Measurements from ENCODE around the gene TSPAN6.

DNA sequence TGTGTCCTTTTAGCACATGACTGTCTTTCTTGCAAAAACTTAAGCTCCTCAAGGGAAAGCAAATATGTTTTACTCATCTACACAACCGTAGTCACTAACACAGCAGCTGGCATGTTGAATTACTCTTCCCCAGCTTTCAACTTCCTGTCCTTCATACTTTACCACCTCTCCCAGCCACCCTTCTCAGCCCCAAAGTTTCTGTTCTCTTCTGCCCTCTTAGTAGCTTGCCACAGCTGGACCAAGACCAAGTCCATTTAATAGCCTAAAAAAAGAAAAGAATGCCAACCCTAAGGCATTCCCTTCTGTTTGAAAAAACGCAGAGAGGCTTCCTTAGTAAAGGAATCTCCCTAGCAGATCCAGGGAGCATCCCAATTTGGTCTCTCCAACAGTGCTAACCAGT is 44.1 kb upstream of the TSPAN6 start:
- no peak for TF ChIP-seq TAF1 (conservative IDR thresholded peaks at IDR 0.05)
- TF ChIP-seq, protein P1, sequence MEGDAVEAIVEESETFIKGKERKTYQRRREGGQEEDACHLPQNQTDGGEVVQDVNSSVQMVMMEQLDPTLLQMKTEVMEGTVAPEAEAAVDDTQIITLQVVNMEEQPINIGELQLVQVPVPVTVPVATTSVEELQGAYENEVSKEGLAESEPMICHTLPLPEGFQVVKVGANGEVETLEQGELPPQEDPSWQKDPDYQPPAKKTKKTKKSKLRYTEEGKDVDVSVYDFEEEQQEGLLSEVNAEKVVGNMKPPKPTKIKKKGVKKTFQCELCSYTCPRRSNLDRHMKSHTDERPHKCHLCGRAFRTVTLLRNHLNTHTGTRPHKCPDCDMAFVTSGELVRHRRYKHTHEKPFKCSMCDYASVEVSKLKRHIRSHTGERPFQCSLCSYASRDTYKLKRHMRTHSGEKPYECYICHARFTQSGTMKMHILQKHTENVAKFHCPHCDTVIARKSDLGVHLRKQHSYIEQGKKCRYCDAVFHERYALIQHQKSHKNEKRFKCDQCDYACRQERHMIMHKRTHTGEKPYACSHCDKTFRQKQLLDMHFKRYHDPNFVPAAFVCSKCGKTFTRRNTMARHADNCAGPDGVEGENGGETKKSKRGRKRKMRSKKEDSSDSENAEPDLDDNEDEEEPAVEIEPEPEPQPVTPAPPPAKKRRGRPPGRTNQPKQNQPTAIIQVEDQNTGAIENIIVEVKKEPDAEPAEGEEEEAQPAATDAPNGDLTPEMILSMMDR (IDR thresholded peaks at IDR 0.05; ENCODE audit: low read depth, low read length, missing input control) = no peak
- TF ChIP-seq, protein P2, sequence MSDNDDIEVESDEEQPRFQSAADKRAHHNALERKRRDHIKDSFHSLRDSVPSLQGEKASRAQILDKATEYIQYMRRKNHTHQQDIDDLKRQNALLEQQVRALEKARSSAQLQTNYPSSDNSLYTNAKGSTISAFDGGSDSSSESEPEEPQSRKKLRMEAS (IDR thresholded peaks at IDR 0.05) = no peak
- TF ChIP-seq RXRA (IDR thresholded peaks at IDR 0.05) = no peak
- TF ChIP-seq JUND (IDR thresholded peaks at IDR 0.05) = no peak
- TF ChIP-seq, protein P3, sequence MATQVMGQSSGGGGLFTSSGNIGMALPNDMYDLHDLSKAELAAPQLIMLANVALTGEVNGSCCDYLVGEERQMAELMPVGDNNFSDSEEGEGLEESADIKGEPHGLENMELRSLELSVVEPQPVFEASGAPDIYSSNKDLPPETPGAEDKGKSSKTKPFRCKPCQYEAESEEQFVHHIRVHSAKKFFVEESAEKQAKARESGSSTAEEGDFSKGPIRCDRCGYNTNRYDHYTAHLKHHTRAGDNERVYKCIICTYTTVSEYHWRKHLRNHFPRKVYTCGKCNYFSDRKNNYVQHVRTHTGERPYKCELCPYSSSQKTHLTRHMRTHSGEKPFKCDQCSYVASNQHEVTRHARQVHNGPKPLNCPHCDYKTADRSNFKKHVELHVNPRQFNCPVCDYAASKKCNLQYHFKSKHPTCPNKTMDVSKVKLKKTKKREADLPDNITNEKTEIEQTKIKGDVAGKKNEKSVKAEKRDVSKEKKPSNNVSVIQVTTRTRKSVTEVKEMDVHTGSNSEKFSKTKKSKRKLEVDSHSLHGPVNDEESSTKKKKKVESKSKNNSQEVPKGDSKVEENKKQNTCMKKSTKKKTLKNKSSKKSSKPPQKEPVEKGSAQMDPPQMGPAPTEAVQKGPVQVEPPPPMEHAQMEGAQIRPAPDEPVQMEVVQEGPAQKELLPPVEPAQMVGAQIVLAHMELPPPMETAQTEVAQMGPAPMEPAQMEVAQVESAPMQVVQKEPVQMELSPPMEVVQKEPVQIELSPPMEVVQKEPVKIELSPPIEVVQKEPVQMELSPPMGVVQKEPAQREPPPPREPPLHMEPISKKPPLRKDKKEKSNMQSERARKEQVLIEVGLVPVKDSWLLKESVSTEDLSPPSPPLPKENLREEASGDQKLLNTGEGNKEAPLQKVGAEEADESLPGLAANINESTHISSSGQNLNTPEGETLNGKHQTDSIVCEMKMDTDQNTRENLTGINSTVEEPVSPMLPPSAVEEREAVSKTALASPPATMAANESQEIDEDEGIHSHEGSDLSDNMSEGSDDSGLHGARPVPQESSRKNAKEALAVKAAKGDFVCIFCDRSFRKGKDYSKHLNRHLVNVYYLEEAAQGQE (IDR thresholded peaks at IDR 0.05) = no peak
- no peak for TF ChIP-seq RAD21 (IDR thresholded peaks at IDR 0.05)
- TF ChIP-seq YY1 (IDR thresholded peaks at IDR 0.05) = no peak
- TF ChIP-seq, protein P4, sequence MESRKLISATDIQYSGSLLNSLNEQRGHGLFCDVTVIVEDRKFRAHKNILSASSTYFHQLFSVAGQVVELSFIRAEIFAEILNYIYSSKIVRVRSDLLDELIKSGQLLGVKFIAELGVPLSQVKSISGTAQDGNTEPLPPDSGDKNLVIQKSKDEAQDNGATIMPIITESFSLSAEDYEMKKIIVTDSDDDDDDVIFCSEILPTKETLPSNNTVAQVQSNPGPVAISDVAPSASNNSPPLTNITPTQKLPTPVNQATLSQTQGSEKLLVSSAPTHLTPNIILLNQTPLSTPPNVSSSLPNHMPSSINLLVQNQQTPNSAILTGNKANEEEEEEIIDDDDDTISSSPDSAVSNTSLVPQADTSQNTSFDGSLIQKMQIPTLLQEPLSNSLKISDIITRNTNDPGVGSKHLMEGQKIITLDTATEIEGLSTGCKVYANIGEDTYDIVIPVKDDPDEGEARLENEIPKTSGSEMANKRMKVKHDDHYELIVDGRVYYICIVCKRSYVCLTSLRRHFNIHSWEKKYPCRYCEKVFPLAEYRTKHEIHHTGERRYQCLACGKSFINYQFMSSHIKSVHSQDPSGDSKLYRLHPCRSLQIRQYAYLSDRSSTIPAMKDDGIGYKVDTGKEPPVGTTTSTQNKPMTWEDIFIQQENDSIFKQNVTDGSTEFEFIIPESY (IDR thresholded peaks at IDR 0.05) = no peak
- no peak for TF ChIP-seq GABPA (IDR thresholded peaks at IDR 0.05 in 1 of 2, conservative IDR thresholded peaks at IDR 0.05 in 1 of 2)
- TF ChIP-seq, protein P5, sequence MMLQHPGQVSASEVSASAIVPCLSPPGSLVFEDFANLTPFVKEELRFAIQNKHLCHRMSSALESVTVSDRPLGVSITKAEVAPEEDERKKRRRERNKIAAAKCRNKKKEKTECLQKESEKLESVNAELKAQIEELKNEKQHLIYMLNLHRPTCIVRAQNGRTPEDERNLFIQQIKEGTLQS (IDR thresholded peaks at IDR 0.05) = no peak
- TF ChIP-seq SP1 (IDR thresholded peaks at IDR 0.05) = no peak

All from liver (tissue), 3 donors.